KMS-11 (cell line): ENCODE measurements around the gene TAGLN2.

Experiments
- H2AFZ ChIP-seq: fragments of 200-600 bp; sonication (generic); 2 replicates; pipeline ENCODE4 v1.6.1; 2016; ENCODE audit warnings: antibody characterized with exemption, mixed run types, low read depth
- H3K27ac ChIP-seq: fragments of 200-600 bp; sonication (generic); 2 replicates; pipeline ENCODE4 v1.6.1; 2016; ENCODE audit warnings: mild to moderate bottlenecking, mixed run types
- H3K27me3 ChIP-seq: fragments of 200-600 bp; sonication (generic); 2 replicates; pipeline ENCODE4 v1.6.1; 2017; ENCODE audit warnings: mild to moderate bottlenecking, low read depth, mixed run types, moderate library complexity; ENCODE audit not compliant: insufficient read depth
- H3K36me3 ChIP-seq: fragments of 200-600 bp; sonication (generic); 2 replicates; pipeline ENCODE4 v1.6.1; 2017; ENCODE audit warnings: mild to moderate bottlenecking, mixed run types; ENCODE audit not compliant: insufficient read depth
- H3K4me1 ChIP-seq: fragments of 200-600 bp; sonication (generic); 2 replicates; pipeline ENCODE4 v1.6.1; 2016; ENCODE audit warnings: mild to moderate bottlenecking, low read depth, mixed run types; ENCODE audit not compliant: poor library complexity, severe bottlenecking
- H3K4me2 ChIP-seq: fragments of 200-600 bp; sonication (generic); 2 replicates; pipeline ENCODE4 v1.7.0; 2016; ENCODE audit warnings: mild to moderate bottlenecking, mixed run types
- H3K4me3 ChIP-seq: fragments of 200-600 bp; sonication (generic); IDR thresholded peaks from 2 replicates; pipeline ENCODE4 v1.6.1; 2017; ENCODE audit warnings: low read depth, low read length, mixed read lengths; ENCODE audit not compliant: insufficient read depth
- H3K79me2 ChIP-seq: fragments of 200-600 bp; sonication (generic); 2 replicates; pipeline ENCODE4 v1.6.1; 2016; ENCODE audit warnings: low read depth, mixed run types; ENCODE audit not compliant: insufficient read depth
- H3K9ac ChIP-seq: fragments of 200-600 bp; sonication (generic); 2 replicates; pipeline ENCODE4 v1.6.1; 2016; ENCODE audit warnings: mild to moderate bottlenecking, mixed run types
- H4K20me1 ChIP-seq: fragments of 200-600 bp; sonication (generic); 2 replicates; pipeline ENCODE4 v1.6.1; 2016; ENCODE audit warnings: mild to moderate bottlenecking, mixed run types; ENCODE audit not compliant: insufficient read depth
- CTCF ChIP-seq: fragments of 200-600 bp; sonication (generic); conservative IDR thresholded peaks from 2 replicates; pipeline ENCODE4 v1.6.1; 2017; ENCODE audit warnings: low read depth, mild to moderate bottlenecking, antibody characterized with exemption, low read length, moderate library complexity, mixed read lengths

Gene TAGLN2

GRCh38 chr1:159935719-159936272, 10.5 kb upstream of the TAGLN2 start:
- Histone ChIP-seq H3K4me1 (peaks cover 21% of the 10 kb centered on the region), H3K4me3 (no peak overlapping the region), H3K4me2 (no peak overlapping the region; the same call in 1 of the 2 replicates), H4K20me1 (no peaks in the 10 kb centered on the region), H3K79me2 (no peaks in the 10 kb centered on the region), H3K27me3 (no peaks in the 10 kb centered on the region), H3K36me3 (no peaks in the 10 kb centered on the region), H2AFZ (0 out of 2 replicates have a peak overlapping the region, but pooled peaks have one; percentile 8), H3K9ac (no peak overlapping the region), H3K27ac (no peak overlapping the region)
- no peak for TF ChIP-seq CTCF

- Histone ChIP-seq H3K4me1 (peaks cover 21% of the 10 kb centered on the region), H2AFZ (no peak overlapping the region), H3K79me2 (no peaks in the 10 kb centered on the region), H4K20me1 (no peaks in the 10 kb centered on the region), H3K4me2 (no peak overlapping the region), H3K4me3 (no peak overlapping the region), H3K9ac (no peak overlapping the region), H3K27ac (no peak overlapping the region), H3K36me3 (no peaks in the 10 kb centered on the region), H3K27me3 (no peaks in the 10 kb centered on the region)
- no peak for TF ChIP-seq CTCF
Observed at GRCh38 chr1:159935305-159935704, 10.0 kb upstream of the TAGLN2 start.

GRCh38 chr1:159934136-159935039, 9.1 kb upstream of the TAGLN2 start:
- no peak overlapping the region for H3K27ac ChIP-seq
- no peak overlapping the region for H3K4me3 ChIP-seq
- H4K20me1 ChIP-seq, result no peaks in the 10 kb centered on the region
- no peak overlapping the region for H2AFZ ChIP-seq
- H3K27me3 ChIP-seq, result no peaks in the 10 kb centered on the region
- no peak overlapping the region for H3K9ac ChIP-seq
- peaks cover 21% of the 10 kb centered on the region for H3K4me1 ChIP-seq
- H3K36me3 ChIP-seq, result no peaks in the 10 kb centered on the region
- no peak for TF ChIP-seq CTCF
- H3K4me2 ChIP-seq, result no peak overlapping the region
- no peaks in the 10 kb centered on the region for H3K79me2 ChIP-seq

- no peak overlapping the region for H3K4me2 ChIP-seq
- no peaks in the 10 kb centered on the region for H3K27me3 ChIP-seq
- no peak overlapping the region for H3K27ac ChIP-seq
- H2AFZ ChIP-seq, result no peak overlapping the region
- no peaks in the 10 kb centered on the region for H3K79me2 ChIP-seq
- peaks cover 19% of the 10 kb centered on the region for H3K4me1 ChIP-seq
- no peaks in the 10 kb centered on the region for H3K36me3 ChIP-seq
- H4K20me1 ChIP-seq, result no peaks in the 10 kb centered on the region
- TF ChIP-seq CTCF, result no peak
- no peak overlapping the region for H3K9ac ChIP-seq
- no peak overlapping the region for H3K4me3 ChIP-seq
Observed at GRCh38 chr1:159933347-159933746, 8.0 kb upstream of the TAGLN2 start.
